Heart left ventricle (tissue), 13 donors: ENCODE measurements around the gene OR6B1.

Experiments used
- POLR2A ChIP-seq, 2 donors: fragments of 450-650 bp; IDR thresholded peaks; one replicate each; pipeline ENCODE4 v1.6.1; 2017; ENCODE audit warnings: antibody characterized with exemption in 2 of 2, mild to moderate bottlenecking in 2 of 2, moderate library complexity in 2 of 2
- TF ChIP-seq, protein P1 (sequence below), 12 donors: fragments of 200-600 bp; sonication (generic) in 4 of 12; IDR thresholded peaks; one replicate each; pipeline versions ENCODE4 v1.5.0 to v1.8.0; 2018 to 2022; ENCODE audit warnings: antibody characterized with exemption in 12 of 12, mild to moderate bottlenecking in 5 of 12
- donor health status: ischemic (EF 13 %, LVEDD 7.1; RV severe dilation, severe dysfunction).
- donor health status: DM: no; HTN: yes; CAD: no.
- donor health status: DM: no; HTN: no; CAD: no.
- donor health status: ischemic (EF 25% LVEDD 6.9; RV normal size, moderate dysfunction).
- donor health status: ischemic (EF 25% LVEDD 5.7; RV mildly dilated, moderate dysfunction).
- donor health status: ischemic (EF 35%, LVEDD 5.7; RV mildly dilated, moderate dysfunction).
- donor health status: nonischemic (EF 11% LVEDD 7.7; RV severe dilation, severe dysfunction).
- donor health status: DM: yes; HTN: yes; CAD: no.
- donor health status: PGD.
- donor health status: ischemic (EF 29% LVEDD 5.4; RV normal size, mild dysfunction).
- donor health status: nonischemic (EF 23%, LVEDD 6.1; RV moderate dilation, normal function).

DNA sequence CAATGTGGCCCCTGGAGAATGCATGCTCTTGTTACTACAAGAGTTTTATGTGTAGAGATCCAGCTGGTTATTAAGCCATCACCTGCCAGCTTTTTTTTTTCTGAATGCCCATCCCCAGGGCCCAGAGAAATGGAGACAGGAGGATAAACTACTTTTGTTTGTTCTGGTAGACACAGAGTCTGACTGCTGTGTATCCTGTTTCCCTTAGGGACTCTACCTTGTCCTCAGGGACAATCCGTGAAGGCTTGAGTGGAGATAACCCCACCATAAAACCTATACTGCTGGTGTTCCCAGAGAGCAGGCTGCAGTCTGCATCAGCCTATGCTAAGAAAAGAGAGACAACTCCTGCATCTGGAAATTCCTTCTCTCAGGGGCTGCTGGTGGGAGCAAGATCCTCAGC lies 48.5 kb downstream of the OR6B1 start, which contains the start of gene OR2A5:
- no peak for TF ChIP-seq POLR2A (IDR thresholded peaks at IDR 0.05)
- TF ChIP-seq, protein P1, sequence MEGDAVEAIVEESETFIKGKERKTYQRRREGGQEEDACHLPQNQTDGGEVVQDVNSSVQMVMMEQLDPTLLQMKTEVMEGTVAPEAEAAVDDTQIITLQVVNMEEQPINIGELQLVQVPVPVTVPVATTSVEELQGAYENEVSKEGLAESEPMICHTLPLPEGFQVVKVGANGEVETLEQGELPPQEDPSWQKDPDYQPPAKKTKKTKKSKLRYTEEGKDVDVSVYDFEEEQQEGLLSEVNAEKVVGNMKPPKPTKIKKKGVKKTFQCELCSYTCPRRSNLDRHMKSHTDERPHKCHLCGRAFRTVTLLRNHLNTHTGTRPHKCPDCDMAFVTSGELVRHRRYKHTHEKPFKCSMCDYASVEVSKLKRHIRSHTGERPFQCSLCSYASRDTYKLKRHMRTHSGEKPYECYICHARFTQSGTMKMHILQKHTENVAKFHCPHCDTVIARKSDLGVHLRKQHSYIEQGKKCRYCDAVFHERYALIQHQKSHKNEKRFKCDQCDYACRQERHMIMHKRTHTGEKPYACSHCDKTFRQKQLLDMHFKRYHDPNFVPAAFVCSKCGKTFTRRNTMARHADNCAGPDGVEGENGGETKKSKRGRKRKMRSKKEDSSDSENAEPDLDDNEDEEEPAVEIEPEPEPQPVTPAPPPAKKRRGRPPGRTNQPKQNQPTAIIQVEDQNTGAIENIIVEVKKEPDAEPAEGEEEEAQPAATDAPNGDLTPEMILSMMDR (IDR thresholded peaks at IDR 0.05): no peak
